NCI-H128 (cell line): ENCODE results near the gene PAPSS2.
"Not testable (repeated sequence)": the region's sequence is repeated elsewhere in the genome, so short reads cannot be mapped to it uniquely, and the experiment has no call there.

ENCODE experiments used
- DNase-seq: peaks from one replicate; lab custom pipeline; 2025; ENCODE audit not compliant: unreplicated experiment; lab: John Stamatoyannopoulos, UW

The PAPSS2 gene

DNA sequence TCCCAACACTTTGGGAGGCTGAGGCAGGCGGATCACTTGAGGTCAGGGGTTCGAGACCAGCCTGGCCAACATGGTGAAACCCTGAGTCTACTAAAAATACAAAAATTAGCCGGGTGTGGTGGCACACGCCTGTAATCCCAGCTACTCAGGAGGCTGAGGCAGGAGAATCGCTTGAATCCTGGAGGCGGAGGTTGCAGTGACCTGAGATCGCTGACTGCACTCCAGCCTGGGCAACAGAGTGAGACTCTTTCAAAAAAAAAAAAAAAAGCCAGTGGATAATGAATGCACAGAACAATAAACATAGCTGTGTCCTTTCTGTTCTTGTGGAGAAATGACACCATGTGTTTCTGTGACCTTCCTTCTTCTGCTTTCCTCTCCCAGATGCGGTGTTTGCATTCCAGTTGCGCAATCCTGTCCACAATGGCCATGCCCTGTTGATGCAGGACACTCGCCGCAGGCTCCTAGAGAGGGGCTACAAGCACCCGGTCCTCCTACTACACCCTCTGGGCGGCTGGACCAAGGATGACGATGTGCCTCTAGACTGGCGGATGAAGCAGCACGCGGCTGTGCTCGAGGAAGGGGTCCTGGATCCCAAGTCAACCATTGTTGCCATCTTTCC lies 83.4 kb downstream of the PAPSS2 start:
- not testable (repeated sequence) for DNase-seq

DNA sequence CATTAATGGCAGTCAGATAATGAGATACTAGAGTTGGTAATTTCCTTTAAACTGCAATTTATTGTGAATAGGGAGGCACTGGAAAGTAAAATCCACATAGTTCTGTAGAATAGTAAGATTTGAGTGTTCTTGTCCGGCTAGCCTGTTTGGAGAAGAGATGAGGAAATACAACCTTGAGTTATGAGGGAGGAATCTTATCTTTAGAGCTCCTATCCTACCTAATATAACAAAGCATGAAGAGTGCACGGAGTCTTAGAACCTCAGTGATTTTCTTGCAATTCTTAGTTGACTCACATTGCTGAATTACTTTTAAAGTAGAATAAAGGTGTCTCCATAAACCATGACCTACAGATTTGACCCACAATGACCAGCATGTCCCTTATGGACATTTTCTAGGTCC lies 84.9 kb downstream of the PAPSS2 start:
- no peak for DNase-seq

DNA sequence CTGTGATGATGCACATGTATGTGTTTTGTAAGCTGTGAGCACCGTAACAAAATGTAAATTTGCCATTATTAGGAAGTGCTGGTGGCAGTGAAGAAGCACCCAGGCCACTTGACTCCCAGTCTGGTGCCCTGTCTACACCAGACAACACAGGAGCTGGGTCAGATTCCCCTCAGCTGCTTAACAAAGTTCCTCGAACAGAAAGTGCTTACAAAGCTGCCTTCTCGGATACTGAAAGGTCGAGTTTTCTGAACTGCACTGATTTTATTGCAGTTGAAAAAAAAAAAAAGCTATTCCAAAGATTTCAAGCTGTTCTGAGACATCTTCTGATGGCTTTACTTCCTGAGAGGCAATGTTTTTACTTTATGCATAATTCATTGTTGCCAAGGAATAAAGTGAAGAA lies 87.2 kb downstream of the PAPSS2 start:
- DNase-seq = no peak

- DNase-seq = not testable (repeated sequence)
Measured at GRCh38 chr10:87748244-87748643, 88.6 kb downstream of the PAPSS2 start.

DNA sequence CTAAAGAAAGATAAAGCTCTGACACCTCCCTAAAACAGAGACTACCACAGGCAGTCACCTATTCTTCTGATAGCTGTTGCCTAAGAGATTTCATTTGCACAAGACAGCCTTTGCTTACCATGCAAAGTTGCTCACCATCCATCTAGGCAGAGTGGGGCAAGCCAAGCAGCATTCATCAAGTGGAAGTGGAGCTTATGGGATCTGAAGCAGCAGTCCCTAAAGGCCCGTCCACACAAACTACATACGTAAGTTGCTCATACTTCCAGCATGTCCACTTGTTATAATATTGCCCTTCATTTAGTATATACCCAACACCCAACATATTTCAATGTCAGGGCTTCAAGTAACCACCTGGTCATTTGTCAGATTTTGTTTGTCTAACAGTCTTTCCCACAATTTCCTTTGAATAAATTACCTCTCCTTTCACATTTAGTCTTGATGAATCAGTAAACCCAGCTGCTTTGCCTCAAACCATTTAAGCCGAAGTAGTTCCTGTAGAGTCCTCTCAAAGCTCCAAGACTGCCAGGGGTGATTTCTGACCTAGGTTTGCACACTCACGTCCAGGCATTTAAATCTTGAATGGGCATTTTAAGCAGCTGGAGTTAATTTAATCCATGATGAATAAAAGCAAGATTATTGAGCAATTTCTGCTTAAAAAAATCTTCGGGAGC lies 90.5 kb downstream of the PAPSS2 start:
- DNase-seq = no peak

- DNase-seq = no peak
Measured at GRCh38 chr10:87750817-87751216, 91.1 kb downstream of the PAPSS2 start.

GRCh38 chr10:87751274-87751673 lies 91.6 kb downstream of the PAPSS2 start:
- DNase-seq = no peak

- no peak for DNase-seq
Measured at GRCh38 chr10:87752566-87752965, 92.9 kb downstream of the PAPSS2 start.

GRCh38 chr10:87753995-87754866 lies 94.6 kb downstream of the PAPSS2 start:
- no peak for DNase-seq

DNA sequence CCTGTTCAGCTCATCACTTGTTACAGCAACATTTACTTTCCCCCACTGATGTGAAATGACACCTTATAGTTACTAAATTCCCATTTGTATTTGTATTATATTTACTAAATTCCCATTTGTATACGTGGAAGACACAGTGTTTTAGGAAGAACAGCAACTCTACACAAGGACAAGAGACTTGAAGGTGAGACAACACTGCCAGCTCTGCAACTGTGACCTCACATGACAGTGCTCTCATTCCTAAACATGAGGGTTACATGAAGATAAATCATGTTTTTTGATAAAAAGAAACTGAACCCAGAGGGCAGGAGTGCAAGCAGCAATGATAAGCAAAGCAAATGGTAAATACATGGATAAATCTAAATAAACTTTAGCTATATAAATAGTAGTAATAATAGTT lies 98.0 kb downstream of the PAPSS2 start:
- no peak for DNase-seq

DNA sequence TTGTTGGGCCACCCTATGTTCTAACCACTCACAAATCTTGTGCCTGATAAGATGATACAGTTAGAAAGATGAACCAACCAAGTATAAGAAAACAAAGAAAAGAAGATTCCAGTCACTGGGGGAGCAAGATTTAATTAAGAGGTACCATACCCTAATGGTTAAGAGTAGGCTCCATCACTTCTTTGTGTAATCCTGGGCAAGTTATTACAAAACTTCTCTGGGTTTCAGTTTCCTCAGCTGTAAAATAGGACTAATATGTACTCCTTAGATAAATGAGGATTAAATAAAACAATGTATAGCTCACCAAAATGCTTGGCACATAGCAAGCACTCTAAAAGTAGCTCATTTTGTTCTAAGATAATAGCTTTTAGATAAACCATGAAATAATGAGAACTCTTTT lies 99.9 kb downstream of the PAPSS2 start:
- no peak for DNase-seq

- DNase-seq = no peak
Measured at GRCh38 chr10:87760195-87760905, 100.7 kb downstream of the PAPSS2 start.

GRCh38 chr10:87761153-87761552 lies 101.5 kb downstream of the PAPSS2 start:
- no peak for DNase-seq

GRCh38 chr10:87761892-87762291 lies 102.2 kb downstream of the PAPSS2 start:
- no peak for DNase-seq

DNA sequence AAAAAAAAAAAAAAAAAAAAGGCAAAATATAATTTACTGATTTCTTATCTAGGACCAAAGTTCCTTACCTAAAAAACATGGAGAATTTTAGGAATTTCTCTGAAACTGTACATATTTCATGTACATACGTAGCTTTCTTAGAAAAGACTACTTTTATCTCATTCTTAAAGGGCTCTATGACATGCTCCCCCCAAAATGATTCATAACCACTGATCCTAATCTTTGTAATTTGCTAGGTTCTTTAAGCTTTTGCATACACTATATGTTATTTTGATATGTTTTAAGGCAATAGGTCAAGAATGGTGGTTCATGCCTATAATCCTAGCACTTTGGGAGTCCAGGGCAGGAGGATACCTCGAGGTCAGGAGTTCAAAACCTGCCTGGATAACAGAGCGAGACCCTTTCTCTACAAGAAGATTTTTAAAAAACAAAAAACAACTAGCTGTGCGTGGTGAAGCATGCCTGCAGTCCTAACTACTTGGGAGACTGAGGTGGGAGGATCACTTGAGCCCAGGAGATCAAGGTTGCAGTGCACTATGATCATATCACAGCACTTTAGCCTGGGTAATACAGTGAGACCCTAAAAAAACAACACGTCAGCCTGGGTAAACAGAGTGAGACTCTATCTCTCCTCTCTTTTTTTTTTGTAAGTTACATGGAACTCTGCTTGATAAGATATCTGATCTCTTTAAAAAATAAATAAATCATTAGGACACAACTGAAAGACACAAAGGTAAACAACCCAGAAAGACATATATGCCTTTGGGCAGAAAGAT lies 103.6 kb downstream of the PAPSS2 start:
- no peak for DNase-seq

- no peak for DNase-seq
Measured at GRCh38 chr10:87764072-87764934, 104.6 kb downstream of the PAPSS2 start.

DNA sequence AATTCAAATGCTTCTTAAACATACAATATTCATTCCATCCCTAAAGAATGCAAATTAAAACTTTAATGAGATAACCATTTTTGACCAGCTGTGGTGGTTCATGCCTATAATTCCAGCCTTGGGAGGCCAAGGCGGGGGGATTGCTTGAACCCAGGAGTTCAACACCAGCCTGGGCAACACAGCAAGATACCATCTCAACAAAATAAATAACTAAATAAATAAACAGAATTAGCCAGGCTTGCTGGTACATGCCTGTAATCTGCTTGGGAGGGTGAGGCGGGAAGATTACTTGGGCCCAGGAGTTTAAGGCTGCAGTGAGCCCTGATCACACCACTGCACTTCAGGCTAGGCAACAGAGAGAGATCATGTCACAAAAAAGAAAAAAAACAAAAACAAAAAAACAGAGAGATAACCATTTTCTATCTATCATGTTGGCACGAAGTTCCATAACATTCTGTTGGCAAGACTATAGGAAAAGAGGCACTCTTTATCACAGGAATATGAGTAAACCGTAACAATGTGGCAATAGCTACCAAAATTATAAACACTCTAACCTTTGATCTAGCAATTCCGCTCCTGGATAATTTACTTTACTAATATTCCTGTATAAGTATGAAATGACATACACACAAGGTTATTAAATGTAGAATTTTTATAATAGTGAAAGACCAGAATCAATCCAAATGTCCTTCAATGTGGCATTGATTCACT lies 106.1 kb downstream of the PAPSS2 start:
- DNase-seq = no peak

- DNase-seq = no peak
Measured at GRCh38 chr10:87767253-87767652, 107.6 kb downstream of the PAPSS2 start.

DNA sequence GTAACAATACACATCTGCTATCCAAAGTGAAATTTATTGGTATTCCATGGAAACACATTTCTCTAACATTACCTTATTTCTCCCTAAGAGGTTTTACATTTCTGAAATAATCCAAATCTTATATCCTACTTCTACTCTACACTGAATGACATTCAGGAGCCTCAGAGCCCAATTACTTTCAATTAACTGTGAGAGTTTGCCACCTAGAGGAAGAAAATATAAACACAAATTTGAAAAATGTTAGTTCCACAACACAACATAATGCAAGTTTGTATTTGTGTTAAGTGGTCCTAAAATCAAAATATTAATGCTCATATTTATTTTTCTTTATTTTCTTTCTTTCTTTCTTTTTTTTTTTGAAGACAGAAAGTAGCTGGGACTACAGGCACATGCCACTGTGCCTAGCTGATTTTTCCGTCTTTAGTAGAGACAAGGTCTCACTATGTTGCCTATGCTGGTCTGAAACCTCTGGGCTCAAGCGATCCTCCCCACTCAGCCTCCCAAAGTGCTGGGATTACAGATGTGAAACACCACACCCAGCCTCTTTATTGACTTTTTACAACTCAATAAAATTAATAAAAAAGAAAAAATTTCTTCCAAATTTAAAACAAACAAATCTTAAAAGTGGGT lies 112.3 kb downstream of the PAPSS2 start:
- no peak for DNase-seq
